Stimulated activated naive CD4-positive, alpha-beta T cell treated with Interleukin-2 at 50 U/mL for 16 hours (primary cell): Measurements from ENCODE around the gene KCNJ6.
A peak's percentile ranks its signal among the peaks of the same experiment; 100 is the strongest.
"Not testable (repeated sequence)": the region's sequence is repeated elsewhere in the genome, so short reads cannot be mapped to it uniquely, and the experiment has no call there.

Experiments
- DNase-seq: peaks from one replicate; lab custom pipeline; 2025; lab: John Stamatoyannopoulos, UW

The KCNJ6 gene

GRCh38 chr21:37675202-37675801 lies 241.0 kb downstream of the KCNJ6 start:
- peak; percentile 30 for DNase-seq

- no peak for DNase-seq
Measured at GRCh38 chr21:37673801-37674575, 242.3 kb downstream of the KCNJ6 start.

GRCh38 chr21:37671381-37671780 lies 244.9 kb downstream of the KCNJ6 start:
- DNase-seq = no peak

- DNase-seq = no peak
Measured at GRCh38 chr21:37670883-37671282, 245.4 kb downstream of the KCNJ6 start.

GRCh38 chr21:37669249-37669648 lies 247.0 kb downstream of the KCNJ6 start:
- DNase-seq = no peak

GRCh38 chr21:37668462-37669239 lies 247.6 kb downstream of the KCNJ6 start:
- no peak for DNase-seq

GRCh38 chr21:37667380-37667779 lies 248.9 kb downstream of the KCNJ6 start:
- no peak for DNase-seq

GRCh38 chr21:37665230-37666024 lies 250.8 kb downstream of the KCNJ6 start:
- no peak for DNase-seq

GRCh38 chr21:37662227-37662626 lies 254.0 kb downstream of the KCNJ6 start:
- not testable (repeated sequence) for DNase-seq

GRCh38 chr21:37660709-37661108 lies 255.5 kb downstream of the KCNJ6 start:
- no peak for DNase-seq

GRCh38 chr21:37659874-37660273 lies 256.4 kb downstream of the KCNJ6 start:
- DNase-seq = no peak

GRCh38 chr21:37658817-37659458 lies 257.3 kb downstream of the KCNJ6 start:
- DNase-seq = no peak

- no peak for DNase-seq
Measured at GRCh38 chr21:37658121-37658816, 258.0 kb downstream of the KCNJ6 start.

- DNase-seq = no peak
Measured at GRCh38 chr21:37656899-37657298, 259.4 kb downstream of the KCNJ6 start.

- no peak for DNase-seq
Measured at GRCh38 chr21:37655611-37656300, 260.5 kb downstream of the KCNJ6 start.

GRCh38 chr21:37654596-37654995 lies 261.7 kb downstream of the KCNJ6 start:
- DNase-seq = no peak

- no peak for DNase-seq
Measured at GRCh38 chr21:37653201-37653600, 263.1 kb downstream of the KCNJ6 start.

- DNase-seq = no peak
Measured at GRCh38 chr21:37647781-37648180, 268.5 kb downstream of the KCNJ6 start.

- not testable (repeated sequence) for DNase-seq
Measured at GRCh38 chr21:37646761-37647160, 269.5 kb downstream of the KCNJ6 start.

GRCh38 chr21:37645848-37646247 lies 270.4 kb downstream of the KCNJ6 start:
- DNase-seq = no peak
